Measurements from ENCODE around the gene PCBP3.

The PCBP3 gene

DNA sequence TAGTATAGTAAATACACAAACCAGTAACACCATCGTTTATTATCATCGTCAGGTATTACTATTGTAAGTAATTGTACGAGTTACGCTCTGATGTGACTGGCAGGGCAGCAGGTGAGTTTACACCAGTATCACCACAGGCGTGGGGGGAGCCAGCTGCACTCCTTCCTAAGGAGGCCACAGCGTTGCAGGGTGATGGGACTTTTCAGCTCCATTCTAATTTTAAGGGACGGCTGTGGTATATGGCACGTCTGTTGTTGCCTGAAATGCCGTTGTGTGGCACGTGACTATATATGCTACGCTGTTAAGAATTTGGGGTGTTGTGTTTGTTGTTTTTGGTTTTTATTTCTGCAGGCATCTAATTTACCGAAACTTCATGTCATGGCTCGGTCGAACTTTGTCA lies 173.3 kb downstream of the PCBP3 start:
- no peak for DNase-seq

DNA sequence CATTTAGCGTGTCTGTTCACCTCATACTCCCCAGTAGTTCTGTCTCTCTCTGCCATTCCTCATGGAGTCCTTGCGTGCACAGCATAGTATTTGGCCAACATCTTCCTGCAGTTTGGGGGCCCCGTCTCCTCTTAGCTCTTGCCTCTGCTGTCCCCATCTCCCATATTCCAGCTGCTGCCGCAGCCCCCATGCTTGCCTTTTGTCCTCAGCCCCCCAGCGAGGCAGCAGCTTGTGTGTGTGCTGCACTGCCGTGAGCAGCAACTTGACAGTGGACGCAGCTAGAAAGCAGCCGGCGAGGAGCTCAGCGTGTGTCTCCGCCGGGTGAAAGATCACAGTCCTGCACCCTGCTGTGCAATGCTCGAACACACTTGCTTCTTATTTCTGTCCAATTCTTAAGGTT lies 173.8 kb downstream of the PCBP3 start:
- no peak for DNase-seq

DNA sequence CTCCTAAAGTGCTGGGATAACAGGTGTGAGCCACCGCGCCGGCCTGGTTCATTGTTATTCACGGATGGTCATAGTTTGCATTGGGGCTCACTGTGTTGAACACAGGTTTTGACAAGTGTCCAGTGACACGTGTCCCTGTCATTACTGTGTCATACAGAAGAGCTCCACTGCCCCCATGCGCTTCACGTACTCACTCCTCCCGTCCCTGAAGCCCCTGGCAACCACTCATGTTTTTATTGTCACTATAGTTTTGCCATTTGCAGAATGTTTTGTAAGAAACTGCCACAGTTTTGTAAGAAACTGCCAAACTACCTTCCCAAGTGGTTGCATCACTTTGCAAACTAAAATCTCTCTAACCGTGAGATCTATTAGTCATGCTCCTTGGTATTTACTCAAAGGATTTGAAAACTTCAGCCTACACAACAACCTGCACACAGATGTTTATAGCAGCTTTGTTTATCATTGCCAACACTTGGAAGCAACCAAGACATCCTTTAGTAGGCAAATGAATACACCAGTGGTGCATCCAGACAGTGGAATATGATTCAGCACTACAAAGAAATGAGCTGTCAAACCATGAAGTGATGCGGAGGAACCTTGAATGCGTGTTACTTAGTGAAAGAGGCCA lies 174.9 kb downstream of the PCBP3 start:
- no peak for DNase-seq

DNA sequence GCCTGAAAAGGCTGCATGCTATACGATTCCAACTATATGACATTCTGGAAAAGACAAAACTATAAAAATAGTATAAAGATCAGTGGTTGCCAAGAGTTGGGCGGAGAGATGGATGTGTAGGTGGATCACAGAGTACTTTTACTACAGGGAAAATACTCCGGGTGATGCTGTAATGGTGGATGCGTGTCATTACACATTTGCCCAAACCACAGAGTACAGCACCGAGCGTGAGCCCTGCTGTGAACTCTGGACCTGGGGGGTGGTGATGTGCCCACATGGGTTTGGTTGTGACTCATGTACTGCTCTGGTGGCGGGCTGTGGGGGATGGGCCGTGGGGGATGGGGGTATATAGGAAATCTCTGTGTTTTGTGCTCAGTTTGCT lies 175.4 kb downstream of the PCBP3 start:
- peak; percentile 90 for DNase-seq

DNA sequence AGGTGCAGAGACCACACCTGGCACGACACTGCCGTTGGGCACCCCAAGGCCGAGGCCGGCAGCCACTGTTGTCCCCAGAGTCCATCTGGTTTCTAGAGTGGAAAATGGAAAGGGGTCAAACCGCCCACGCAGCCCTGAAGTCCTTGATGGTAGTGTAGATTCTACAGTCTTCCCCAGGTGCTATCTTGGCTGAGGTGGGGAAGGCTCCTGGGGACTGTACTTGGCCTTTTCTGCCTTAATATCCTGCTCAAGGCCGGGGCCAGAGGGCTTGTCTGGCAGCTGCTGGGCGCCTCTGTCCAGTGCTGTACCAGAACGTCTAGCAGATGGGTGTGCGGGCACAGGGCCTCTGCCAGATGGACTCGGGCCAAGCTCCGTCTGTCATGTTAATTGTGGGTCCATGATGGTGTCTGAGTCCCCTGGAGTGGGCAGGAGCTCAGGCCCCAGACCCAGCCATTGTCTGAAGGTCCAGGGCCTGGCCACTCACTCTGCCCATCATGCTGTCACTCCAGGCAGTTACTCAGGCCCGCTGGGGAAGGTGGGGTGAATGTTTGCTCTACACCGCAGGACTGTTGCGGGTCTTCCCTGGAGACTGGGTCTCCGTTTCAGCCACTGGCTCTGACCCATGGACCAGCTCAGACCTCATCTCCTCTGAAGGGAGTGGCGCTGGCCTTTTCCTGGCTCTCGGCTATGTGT lies 176.1 kb downstream of the PCBP3 start:
- DNase-seq = no peak

DNA sequence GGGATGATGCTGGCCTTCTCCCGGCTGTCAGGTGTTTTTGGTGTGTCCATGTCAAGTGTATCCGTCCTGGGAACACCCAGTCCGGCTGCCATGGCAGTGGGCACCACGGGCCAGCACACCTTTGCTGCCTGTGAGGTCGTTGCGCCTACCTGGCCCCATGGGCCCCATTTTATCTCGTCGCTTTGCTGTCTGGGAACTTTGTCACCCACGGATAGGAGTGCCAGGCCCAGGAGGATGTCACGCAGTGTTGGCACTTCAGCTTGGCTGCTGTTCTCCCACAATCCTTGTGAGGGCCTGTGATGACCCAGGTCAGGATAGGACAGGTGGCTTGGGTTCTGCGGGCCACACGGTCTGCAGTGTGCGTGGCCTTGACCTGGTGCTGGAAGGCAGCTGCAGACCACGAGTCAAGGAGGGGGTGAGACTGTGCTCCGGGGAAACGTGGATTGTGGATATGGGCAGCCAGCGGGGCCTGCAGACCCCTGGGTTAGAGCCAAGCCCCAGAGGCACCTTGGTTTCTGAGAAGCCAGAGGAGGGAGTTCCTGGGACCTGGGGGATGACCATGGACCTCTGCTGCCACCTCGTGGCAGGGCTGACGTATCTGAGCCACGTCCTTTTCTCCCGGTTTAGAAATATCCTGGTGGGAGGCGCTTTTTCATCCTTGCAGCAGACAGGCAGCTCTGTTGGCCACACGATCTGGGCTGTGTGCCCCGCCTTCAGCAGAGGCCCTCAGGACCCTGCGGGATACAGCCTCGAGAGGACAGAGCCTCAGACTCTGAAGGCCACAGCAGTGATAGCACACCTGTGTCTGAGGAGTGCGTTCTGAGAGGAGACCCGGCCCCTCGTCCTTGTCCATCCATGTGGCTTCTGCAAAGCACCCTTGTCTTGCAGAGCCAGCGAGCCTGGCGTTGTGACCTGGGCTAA lies 176.9 kb downstream of the PCBP3 start:
- DNase-seq = peak; percentile 91

DNA sequence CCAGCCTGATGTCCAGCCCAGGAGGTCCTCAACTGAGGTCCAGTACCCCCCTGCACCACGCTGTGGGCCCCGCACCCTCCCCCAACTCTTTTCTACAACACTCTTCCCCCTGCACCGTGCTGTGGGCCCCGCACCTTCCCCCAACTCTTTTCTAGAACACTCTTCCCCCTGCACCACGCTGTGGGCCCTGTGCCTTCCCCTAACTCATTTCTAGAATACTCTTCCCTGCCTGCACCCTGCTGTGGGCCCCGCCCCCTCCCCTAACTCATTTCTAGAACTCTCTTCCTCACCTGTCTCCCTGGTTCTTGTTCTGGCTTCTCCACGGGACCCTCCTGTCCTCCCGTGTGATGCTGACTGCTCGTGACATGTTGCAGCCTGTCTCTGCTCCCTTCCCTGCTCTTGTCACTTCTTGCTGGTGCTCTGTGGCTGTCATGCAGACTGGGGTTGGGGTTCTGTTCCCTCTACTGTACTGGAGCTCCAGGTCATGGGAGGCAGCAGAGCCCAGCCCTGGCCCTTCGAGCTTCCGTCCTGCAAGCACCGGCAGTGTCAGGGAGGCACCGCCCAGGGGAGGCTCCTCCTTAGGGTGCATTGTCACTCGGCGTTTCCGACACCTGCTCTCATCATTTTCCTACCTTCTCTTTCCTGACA lies 177.9 kb downstream of the PCBP3 start:
- DNase-seq = no peak

DNA sequence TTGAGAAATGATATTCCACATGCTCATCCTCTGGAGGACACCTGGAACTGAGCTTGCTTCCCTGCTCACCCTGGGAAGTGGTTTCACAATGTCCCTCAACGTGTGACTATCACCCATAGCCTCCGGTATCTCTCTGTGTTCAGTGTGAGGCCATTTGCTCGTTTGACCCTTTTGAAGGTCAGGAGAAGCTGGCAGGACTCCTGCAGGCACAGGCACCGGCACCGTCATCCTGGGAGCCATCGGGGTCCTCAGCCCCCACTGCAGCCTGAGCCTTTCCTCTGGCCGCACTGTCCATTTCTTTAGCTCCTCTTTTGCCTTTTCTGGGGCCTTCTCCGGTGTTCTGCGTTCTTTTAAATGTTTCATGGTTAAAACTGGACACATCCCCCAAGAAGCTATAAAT lies 178.5 kb downstream of the PCBP3 start:
- DNase-seq = no peak

DNA sequence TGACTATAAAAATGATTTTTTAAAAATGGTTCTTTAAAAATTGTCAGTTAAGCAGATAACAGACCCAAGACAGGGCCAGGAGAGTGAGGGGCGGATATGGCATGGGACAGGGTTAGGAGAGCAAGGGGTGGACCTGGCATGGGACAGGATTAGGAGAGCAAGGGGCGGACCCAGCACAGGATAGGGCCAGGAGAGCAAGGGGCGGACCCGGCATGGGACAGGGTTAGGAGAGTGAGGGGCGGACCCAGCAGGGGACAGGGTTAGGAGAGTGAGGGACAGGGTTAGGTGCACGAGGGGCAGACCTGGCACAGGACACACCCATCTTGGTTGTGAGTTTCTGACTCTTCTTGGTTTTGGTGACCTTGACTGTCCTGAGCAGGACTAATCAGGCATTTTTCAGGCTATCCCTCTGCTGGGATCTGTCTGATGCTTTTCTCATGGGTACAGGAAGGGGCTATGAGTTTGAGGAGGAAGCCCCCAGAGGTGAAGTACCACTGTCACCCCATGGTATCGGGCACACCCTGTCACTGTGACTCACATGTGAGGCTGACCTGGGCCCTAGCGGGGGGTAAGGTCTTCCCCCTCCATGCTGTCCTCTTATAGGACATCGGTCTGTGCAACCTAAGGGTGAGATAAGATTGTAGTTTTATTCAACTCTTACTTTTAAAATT lies 179.0 kb downstream of the PCBP3 start:
- DNase-seq = no peak

DNA sequence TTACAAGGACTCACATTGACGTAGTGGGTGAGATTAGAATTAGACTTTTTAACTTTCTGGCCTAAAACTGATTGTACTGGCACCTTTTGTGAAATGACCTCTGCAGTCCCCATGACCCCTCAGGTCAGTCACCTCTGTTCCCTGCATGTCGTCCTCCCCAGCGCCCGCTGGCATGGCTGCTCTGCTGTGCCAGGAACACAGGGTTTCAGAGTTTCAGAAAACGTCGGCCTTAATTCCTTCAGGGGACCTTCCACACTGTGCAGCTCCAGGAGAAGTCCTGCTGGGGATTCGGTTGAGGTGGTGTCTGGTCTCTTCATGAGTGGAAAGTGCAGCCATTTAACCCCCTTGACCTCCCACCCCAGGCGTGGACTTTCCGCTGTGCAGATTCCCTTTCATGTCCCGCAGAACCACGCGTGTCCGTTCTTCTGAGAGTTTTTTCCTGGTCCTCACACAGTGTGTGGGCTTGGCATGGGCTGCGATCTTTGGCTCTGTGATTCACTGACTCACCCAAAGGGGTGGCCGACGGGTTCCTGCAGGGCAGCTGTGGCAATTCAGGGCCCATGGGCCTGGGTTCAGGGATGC lies 179.7 kb downstream of the PCBP3 start:
- DNase-seq = no peak

DNA sequence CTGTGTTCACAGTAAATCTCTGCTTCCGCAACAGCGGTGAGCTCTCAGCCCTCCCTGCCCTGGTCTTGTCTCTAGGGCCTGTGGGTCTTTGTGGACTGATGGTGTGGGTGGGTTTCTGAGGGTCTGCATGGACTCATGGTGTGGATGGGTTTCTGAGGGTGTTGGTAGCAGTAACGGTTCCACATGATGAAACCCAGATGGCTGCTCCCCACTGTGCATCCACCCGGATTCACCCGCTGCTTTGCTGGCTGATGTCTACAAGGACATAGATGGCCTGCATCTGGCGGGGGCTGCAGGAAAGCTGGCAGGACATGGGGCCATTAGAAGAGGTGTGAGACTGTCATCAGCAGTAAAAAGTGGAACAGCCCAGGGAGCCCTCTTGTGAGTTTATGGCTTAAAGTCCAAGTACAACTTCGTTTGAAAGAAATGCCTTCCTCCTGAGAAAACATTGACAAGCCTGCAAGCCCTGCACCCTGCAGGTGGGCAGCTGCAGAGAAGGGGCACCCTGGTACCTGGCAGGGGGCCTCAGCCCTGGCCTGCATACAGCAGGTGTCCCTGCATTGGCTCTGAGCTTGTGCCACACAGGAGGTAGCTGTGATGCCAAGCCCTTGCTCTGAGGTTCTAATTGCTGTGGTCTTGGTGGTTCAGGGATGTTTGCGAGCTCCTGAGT lies 181.2 kb downstream of the PCBP3 start:
- no peak for DNase-seq

DNA sequence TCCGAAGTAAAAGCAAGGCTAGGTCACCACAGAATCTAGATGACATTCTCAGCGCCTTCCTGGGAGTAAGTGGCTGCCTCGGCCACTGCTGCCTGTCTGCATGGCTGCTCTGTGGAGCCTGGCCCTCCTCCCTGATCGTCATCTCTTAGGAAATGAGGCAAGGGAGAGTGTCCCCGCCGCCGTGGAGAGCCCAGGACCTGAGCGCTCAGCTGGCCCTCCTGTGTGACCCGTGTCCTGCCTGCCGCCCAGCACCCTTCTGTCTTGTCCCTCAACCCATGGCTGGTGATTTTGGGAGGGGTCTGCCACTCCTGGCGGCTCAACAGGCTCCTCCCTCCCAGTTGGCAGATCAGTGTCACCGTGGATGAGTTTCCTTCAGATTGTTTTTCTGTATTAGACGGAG lies 181.7 kb downstream of the PCBP3 start:
- no peak for DNase-seq

DNA sequence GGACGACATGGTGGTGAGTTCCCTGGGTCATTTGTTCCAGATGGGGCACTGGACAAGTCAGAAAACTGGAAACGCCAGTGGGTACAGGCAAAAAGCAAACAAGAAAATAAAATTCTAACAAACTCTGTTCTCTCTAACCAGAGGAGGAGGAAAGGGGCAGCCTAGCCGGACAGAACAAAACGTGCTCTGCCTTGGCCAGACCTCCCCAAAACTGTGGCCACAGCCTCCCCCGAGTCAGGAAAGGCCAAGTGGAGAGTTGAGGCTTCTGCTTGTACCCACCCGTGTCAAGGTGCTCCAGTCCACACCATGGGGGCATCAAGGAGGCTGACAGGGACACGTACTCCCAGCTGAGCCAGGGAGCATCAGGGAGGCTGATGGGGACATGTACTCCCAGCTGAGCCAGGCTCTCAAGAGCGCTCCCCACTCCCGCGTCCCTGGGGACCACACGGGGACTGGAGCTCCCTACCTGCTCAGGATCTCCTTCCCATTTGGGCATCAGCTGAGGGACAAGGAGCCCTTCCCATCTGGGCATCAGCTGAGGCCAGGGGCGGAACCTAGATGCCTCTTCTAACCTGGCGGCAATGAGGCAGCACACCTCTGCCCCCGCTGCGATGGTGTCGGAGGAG lies 183.3 kb downstream of the PCBP3 start:
- no peak for DNase-seq

DNA sequence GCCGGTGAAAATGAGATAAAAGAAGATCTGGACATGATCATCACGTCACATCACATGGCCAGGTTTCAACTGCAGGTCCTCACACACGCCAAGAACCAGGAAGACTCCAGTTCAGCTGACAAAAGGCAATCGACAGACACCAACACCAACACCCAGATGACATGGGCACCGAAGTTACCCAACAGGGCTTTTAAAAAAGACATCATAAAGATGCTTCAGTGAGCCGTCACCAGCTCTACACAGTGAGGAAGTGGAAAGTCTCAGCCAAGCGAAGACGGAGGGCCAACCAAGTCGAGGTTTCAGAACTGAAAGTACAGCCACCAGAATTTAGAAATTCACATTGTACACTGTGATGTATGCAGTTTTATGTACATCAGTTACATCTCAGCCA lies 183.8 kb downstream of the PCBP3 start:
- no peak for DNase-seq

DNA sequence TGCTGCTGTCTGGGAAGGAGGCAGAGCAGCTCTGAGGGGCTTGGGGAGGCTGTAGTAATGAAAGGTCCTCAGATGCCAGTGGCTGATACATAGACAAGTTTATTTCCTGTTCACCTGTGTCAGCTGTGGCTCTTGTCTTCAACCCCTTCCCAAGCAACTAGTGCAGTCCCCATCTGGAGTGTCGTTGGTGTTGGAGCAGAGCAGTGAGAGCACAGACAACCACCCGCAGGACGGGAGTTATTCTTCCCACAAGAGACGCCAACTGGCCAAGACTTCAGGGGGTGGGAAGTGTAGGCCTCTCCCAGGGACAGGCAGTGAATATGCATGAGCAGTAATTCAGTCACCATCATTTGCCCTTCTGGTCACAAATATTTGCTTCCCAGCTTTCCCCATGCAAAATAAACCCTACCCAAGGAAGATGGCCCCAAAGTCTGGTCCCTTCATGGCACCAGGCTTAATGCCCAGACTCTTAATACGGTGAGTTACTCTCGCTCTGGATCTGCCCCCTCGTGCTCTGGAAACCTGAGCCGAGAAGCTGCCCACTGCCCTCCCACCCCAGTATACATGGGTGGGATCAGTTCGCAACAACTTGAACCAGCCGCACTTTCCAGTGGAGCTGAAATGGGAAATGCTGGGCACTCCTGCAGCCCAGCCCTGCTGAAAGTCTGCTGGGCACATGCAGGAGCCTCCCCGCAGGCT lies 184.5 kb downstream of the PCBP3 start:
- DNase-seq = no peak

DNA sequence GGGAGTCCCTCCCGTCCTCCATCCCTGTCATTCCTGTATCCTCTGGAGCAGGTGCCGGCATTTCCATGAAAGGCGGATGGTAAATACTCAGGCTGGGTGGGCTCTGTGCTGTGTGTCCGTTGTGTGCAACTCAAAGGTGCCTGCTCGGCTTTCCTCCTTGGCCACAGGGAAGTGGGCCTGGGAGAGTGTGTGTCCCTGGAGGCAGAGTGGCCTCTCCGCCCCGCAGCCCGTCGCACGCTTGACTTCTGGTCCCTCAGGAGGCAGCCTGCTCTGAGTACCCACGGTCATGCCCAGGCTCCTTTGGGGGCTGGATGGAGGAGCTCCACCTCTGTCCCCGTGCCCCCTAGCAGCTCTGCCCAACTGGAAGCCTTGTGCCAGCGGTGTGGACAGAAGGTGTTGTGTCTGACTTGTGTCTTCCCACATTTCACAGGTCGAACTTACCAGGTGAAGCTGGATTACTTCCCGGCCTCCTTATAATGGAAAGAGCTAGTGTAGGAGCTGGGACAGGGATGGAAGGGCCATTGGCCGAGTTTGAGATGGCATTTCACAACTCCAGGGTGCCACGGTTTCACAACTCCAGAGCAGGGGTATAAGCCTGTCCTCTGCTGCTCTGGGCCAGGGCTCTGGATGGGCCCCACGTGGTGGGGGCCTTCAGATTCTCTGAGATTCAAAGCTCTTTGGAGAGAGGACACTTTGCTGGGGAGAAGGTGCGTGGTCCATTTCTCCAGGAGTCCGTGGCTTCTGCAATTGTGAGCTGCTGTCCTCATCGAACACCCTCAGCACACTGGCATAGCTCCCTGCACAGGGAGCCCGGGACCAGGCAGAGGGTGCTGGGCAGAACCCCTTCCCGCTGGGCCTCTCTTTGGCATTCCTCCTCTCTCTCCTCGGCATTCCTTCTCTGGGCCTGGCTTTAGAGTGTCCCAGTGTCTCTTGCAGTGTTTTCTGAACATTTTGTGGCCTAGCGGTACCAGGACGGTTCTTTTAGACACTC lies 185.3 kb downstream of the PCBP3 start:
- no peak for DNase-seq

DNA sequence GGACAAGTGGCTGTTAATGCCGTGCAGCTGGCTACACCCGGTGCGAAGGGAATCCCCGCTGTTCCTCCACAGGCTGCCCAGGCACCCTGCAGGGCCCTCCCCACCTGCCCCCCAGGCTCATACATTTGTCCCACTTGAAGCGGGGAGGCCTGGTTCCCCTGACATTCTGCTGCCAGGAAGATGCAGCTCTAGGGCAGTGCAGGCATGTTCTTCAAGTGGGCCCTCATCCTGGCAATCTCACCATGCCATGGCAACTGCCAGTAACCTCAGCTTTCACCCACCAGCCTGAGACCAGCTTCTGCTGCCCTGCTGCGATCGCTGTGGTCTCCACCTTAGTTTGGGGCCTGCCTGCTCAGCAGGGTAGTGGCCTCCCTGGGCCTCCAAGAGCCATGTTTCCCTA lies 186.1 kb downstream of the PCBP3 start:
- no peak for DNase-seq

DNA sequence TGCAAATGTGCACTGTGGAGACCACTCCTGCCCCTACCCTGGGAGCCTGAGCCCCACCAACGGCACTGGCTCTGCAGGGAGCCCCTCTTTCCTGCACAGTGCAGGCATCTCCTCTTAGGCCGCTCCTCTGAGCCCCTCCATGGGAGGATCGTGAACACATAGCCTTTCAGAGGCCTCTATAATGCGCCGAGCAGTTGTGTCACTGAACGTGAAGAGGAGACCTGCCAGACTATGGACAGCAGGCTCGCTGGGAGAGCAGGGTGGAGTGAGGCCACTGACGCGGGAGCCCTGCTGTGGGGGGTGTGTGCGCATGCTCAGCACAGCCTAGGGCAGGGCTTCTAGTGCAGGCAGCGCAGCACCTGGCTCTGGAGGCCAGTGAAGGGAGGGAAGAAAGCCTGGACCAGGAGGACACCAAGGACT lies 186.7 kb downstream of the PCBP3 start:
- no peak for DNase-seq

DNA sequence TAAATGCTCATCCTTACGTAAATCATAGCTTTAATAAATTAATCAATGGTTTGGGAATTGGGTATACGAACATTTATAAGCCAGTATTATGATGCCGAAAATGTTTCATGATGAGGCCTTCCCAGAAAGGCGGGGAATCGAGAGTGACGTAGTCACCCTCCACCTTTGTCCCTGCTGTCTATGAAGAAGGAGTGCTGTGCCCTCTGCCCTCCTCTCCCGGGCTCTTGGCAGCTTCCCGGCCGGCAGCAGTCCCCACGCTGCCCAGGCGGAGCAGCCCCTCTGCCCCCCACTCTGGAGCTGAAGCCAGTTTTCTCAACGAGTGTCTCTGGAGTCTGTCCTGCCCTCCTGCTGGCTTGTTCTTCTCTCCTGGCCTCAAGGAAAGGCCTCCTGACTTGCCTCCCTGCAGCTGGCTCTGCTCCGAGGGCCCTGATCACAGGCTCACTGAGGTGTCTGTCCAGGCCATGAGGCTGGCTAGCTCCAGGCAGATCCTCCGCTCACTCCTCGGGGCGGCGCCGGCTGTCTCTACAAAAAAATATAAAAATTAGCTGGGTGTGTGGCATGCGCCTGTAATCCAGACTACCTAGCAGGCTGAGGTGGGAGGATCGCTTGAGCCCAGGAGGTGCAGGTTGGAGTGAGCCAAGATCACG lies 187.3 kb downstream of the PCBP3 start:
- no peak for DNase-seq
